H1 (cell line): ENCODE measurements around the gene KCTD10. TPM values are rescaled to one million over a fixed set of nuclear protein-coding genes. Genes with fewer than 3 reads are reported as not detected.
"Not testable (repeated sequence)": the region's sequence is repeated elsewhere in the genome, so short reads cannot be mapped to it uniquely, and the experiment has no call there.

Experiments
- CTCF ChIA-PET: fragments of 300-600 bp; sonication (Branson Sonifier 250); formaldehyde crosslinking; loops from one replicate; lab custom pipeline; 2021; ENCODE audit not compliant: partially characterized antibody; lab: Charles Lee
- POLR2A ChIA-PET: fragments of 300-600 bp; sonication (Branson Sonifier 250); formaldehyde crosslinking; loops from one replicate; lab custom pipeline; 2021; ENCODE audit warnings: inconsistent platforms; ENCODE audit not compliant: partially characterized antibody; lab: Charles Lee
- DNase-seq, 2 experiments: peaks; one replicate each; pipeline versions ENCODE4 v3.0.0 to v3.0.0-alpha.2; 2010 to 2022; ENCODE audit warnings: low spot score in 2 of 2, low read depth in 1 of 2, mixed read lengths in 1 of 2
- FAIRE-seq: peaks from 2 replicates; lab custom pipeline; 2011; peaks lifted over from hg19 to GRCh38; lab: Jason Lieb, UNC
- H2AFZ ChIP-seq: 2 replicates; pipeline ENCODE4 v1.8.1; 2012; ENCODE audit warnings: low read length, inconsistent platforms
- H2AK5ac ChIP-seq: 2 replicates; pipeline ENCODE4 v1.6.1; 2013; ENCODE audit warnings: low read depth, low read length
- H2BK120ac ChIP-seq: replicated peaks from 2 replicates; pipeline ENCODE3; 2013; ENCODE audit warnings: low read depth, low read length, inconsistent platforms
- H2BK12ac ChIP-seq: 2 replicates; pipeline ENCODE4 v1.6.1; 2013; ENCODE audit warnings: low read depth, low read length
- H2BK15ac ChIP-seq: 2 replicates; pipeline ENCODE4 v1.6.1; 2013; ENCODE audit warnings: low read length
- H2BK20ac ChIP-seq: 2 replicates; pipeline ENCODE4 v1.6.1; 2013; ENCODE audit warnings: low read length
- H2BK5ac ChIP-seq: 2 replicates; pipeline ENCODE4 v1.6.1; 2013; ENCODE audit warnings: low read depth, low read length
- H3K14ac ChIP-seq: 2 replicates; pipeline ENCODE4 v1.6.1; 2013; ENCODE audit warnings: inconsistent platforms; ENCODE audit not compliant: insufficient read length
- H3K18ac ChIP-seq: 2 replicates; pipeline ENCODE4 v1.6.1; 2013; ENCODE audit warnings: low read length; ENCODE audit errors: extremely low read depth
- H3K23ac ChIP-seq: 2 replicates; pipeline ENCODE4 v1.6.1; 2013; ENCODE audit warnings: inconsistent platforms; ENCODE audit not compliant: insufficient read length
- H3K23me2 ChIP-seq: 2 replicates; pipeline ENCODE4 v1.6.1; 2013; ENCODE audit warnings: low read depth, low read length
- H3K27ac ChIP-seq: 2 replicates; pipeline ENCODE4 v1.6.1; 2011; ENCODE audit warnings: low read depth, low read length, inconsistent platforms
- H3K27me3 ChIP-seq, 4 experiments: replicated peaks in 1 of 4; 1 replicate in 1 of 4; 2 replicates in 3 of 4; pipeline versions ENCODE4 v1.6.1 to v1.8.1; 2011 to 2013; ENCODE audit warnings: low read length in 3 of 4, mild to moderate bottlenecking in 3 of 4, inconsistent platforms in 2 of 4, mixed read lengths in 2 of 4, moderate library complexity in 1 of 4; ENCODE audit not compliant: control insufficient read depth in 3 of 4, insufficient read depth in 3 of 4; ENCODE audit errors: extremely low read depth in 1 of 4
- H3K36me3 ChIP-seq, 4 experiments: 2 replicates each; pipeline versions ENCODE4 v1.6.1 to v1.8.1; 2011 to 2013; ENCODE audit warnings: mild to moderate bottlenecking in 4 of 4, low read length in 3 of 4, moderate library complexity in 2 of 4, control low read depth in 1 of 4, inconsistent platforms in 1 of 4; ENCODE audit not compliant: insufficient read depth in 4 of 4, control insufficient read depth in 2 of 4
- H3K4ac ChIP-seq: replicated peaks from 2 replicates; pipeline ENCODE3; 2013; ENCODE audit warnings: low read length, low read depth, mixed read lengths, inconsistent platforms; ENCODE audit not compliant: insufficient read length
- H3K4me1 ChIP-seq, 4 experiments: replicated peaks in 1 of 4; 1 replicate in 1 of 4; 2 replicates in 3 of 4; pipeline versions ENCODE4 v1.6.1 to v1.8.1; 2011 to 2013; ENCODE audit warnings: low read length in 3 of 4, inconsistent platforms in 2 of 4, mixed read lengths in 1 of 4; ENCODE audit not compliant: insufficient read depth in 4 of 4, control insufficient read depth in 3 of 4
- H3K4me2 ChIP-seq, 2 experiments: 2 replicates each; pipeline versions ENCODE4 v1.6.1 to v1.8.1; 2011 to 2013; ENCODE audit warnings: low read depth in 2 of 2, low read length in 2 of 2, control low read depth in 1 of 2, inconsistent platforms in 1 of 2, mild to moderate bottlenecking in 1 of 2; ENCODE audit not compliant: insufficient read depth in 1 of 2
- H3K4me3 ChIP-seq, 4 experiments: fragments of 200-600, 300-600 bp in 1 of 4; sonication (generic), shearing (Covaris generic), sonication (Bioruptor Twin) in 1 of 4; 2 replicates each; pipeline versions ENCODE4 v1.5.1 to v1.8.1; 2011 to 2016; ENCODE audit warnings: low read length in 4 of 4, low read depth in 3 of 4, control low read depth in 2 of 4, inconsistent platforms in 2 of 4, mild to moderate bottlenecking in 2 of 4, mixed read lengths in 1 of 4, moderate library complexity in 1 of 4; ENCODE audit not compliant: insufficient read depth in 2 of 4; ENCODE audit errors: extremely low read depth in 1 of 4
- H3K56ac ChIP-seq: replicated peaks from 2 replicates; pipeline ENCODE3; 2013; ENCODE audit warnings: low read depth, mild to moderate bottlenecking, mixed read lengths, low read length, inconsistent platforms; ENCODE audit not compliant: insufficient read length
- H3K79me1 ChIP-seq: 2 replicates; pipeline ENCODE4 v1.6.1; 2013; ENCODE audit warnings: low read depth, low read length, control low read depth
- H3K79me2 ChIP-seq, 2 experiments: 2 replicates each; pipeline versions ENCODE4 v1.6.1 to v1.8.1; 2012 to 2013; ENCODE audit warnings: low read length in 2 of 2, mild to moderate bottlenecking in 2 of 2, inconsistent platforms in 1 of 2; ENCODE audit not compliant: insufficient read depth in 2 of 2, control insufficient read depth in 1 of 2
- H3K9ac ChIP-seq, 4 experiments: replicated peaks in 1 of 4; 1 replicate in 1 of 4; 2 replicates in 3 of 4; pipeline versions ENCODE4 v1.6.1 to v1.8.1; 2011 to 2013; ENCODE audit warnings: low read depth in 3 of 4, low read length in 3 of 4, control low read depth in 2 of 4, mild to moderate bottlenecking in 2 of 4, moderate library complexity in 2 of 4, inconsistent platforms in 1 of 4; ENCODE audit errors: extremely low read depth in 1 of 4
- H3K9me3 ChIP-seq, 2 experiments: 2 replicates each; pipeline versions ENCODE4 v1.6.1 to v1.8.1; 2012 to 2013; ENCODE audit warnings: mild to moderate bottlenecking in 2 of 2, moderate library complexity in 2 of 2, control low read depth in 1 of 2, inconsistent platforms in 1 of 2, low read depth in 1 of 2, low read length in 1 of 2, mixed read lengths in 1 of 2; ENCODE audit not compliant: insufficient read depth in 2 of 2
- H4K20me1 ChIP-seq, 2 experiments: replicated peaks in 1 of 2; 2 replicates each; pipeline versions ENCODE3 to v1.8.1; 2011 to 2013; ENCODE audit warnings: inconsistent platforms in 2 of 2, low read length in 2 of 2, mild to moderate bottlenecking in 1 of 2; ENCODE audit not compliant: insufficient read depth in 2 of 2, control insufficient read depth in 1 of 2
- H4K5ac ChIP-seq: 2 replicates; pipeline ENCODE4 v1.6.1; 2013; ENCODE audit warnings: low read length, low read depth, mixed read lengths, inconsistent platforms; ENCODE audit not compliant: insufficient read length
- H4K8ac ChIP-seq: 2 replicates; pipeline ENCODE4 v1.8.0; 2013; ENCODE audit warnings: mild to moderate bottlenecking, moderate library complexity, low read length, inconsistent platforms; ENCODE audit not compliant: insufficient read depth; ENCODE audit errors: extremely low read depth
- H4K91ac ChIP-seq: replicated peaks from 2 replicates; pipeline ENCODE3; 2013; ENCODE audit warnings: low read length, mixed read lengths, inconsistent platforms; ENCODE audit not compliant: insufficient read length
- WGBS, 2 experiments: shearing (Covaris generic) in 1 of 2; methylation state at CpG; one replicate each; pipeline versions ENCODE4 v1.1.6 to v1.1.7; 2013 to 2015; ENCODE audit warnings: low lambda C conversion rate in 2 of 2, mixed read lengths in 2 of 2, inconsistent platforms in 1 of 2, low coverage in 1 of 2, missing lambda C conversion rate in 1 of 2; ENCODE audit not compliant: insufficient replicate concordance in 2 of 2, insufficient coverage in 1 of 2, insufficient read length in 1 of 2; ENCODE audit errors: extremely low coverage in 1 of 2, missing lambda C conversion rate in 1 of 2; 5-methylcytosine and 5-hydroxymethylcytosine counted together
- polyA plus RNA-seq, 7 experiments: library from polyadenylated mRNA; depleted of rRNA in 3 of 7; stranded (reverse) in 5 of 7; unstranded in 2 of 7; fragments of >200 nt in 5 of 7; fragments of 200-250 nt in 2 of 7; gene quantifications; 1 replicate in 5 of 7; 2 replicates in 1 of 7; 4 replicates in 1 of 7; pipeline versions ENCODE4 v1.2.1 to v1.2.3, GENCODE V29; 2011 to 2013; ENCODE audit warnings: missing spikeins in 2 of 7, mixed read lengths in 2 of 7
- total RNA-seq: library from RNA; stranded (reverse); fragmentation: NEBNext Ultra II Directional; extraction: Animal tissue kit (Norgen Biotek cat#: 25700); gene quantifications from 2 replicates; pipeline ENCODE4 v1.2.1, GENCODE V29; 2021

Gene KCTD10
- total and polyA plus RNA-seq, 2 of the 8 experiments (the other 6 are each of a cell fraction or from before 2014, with no cell fraction given): 45.3 to 52.4 TPM

DNA sequence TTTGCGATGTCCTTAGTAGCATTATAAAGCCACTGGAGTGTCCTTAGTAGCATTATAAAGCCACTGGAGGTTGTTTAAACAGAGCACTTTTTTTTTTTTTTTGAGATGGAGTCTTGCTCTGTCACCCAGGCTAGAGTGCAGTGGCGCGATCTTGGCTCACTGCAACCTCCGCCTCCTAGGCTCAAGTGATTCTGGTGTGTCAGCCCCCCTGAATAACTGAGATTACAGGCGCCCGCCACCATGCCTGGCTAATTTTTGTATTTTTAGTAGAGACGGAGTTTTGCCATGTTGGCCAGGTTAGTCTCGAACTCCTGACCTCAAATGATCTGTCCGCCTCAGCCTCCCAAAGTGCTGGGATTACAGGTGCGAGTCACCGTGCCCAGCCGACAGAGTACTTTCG, 37.1 kb downstream of the KCTD10 start:
- not testable (repeated sequence) for H3K36me3 ChIP-seq, H3K23ac ChIP-seq, H3K14ac ChIP-seq, H4K5ac ChIP-seq, DNase-seq, H3K9me3 ChIP-seq, H4K8ac ChIP-seq, H3K27me3 ChIP-seq, H3K9ac ChIP-seq, H2BK5ac ChIP-seq, H3K18ac ChIP-seq, H3K79me1 ChIP-seq, H3K4me2 ChIP-seq, H2BK12ac ChIP-seq, H3K4ac ChIP-seq, FAIRE-seq, H2BK120ac ChIP-seq, H2AFZ ChIP-seq, H3K56ac ChIP-seq, H3K4me3 ChIP-seq, H4K20me1 ChIP-seq, H2BK20ac ChIP-seq, H3K79me2 ChIP-seq, H2BK15ac ChIP-seq, H3K23me2 ChIP-seq, H2AK5ac ChIP-seq, H4K91ac ChIP-seq, H3K27ac ChIP-seq
- ChIA-PET CTCF (interaction anchor here (1.0 to 17.4 kb wide), 3 partner anchors 7 to 33 kb away, joined by 3 to 181 read pairs (median 9); no protein-coding TSS in a partner anchor), POLR2A (interaction anchor here (0.9 to 1.5 kb wide), 2 partner anchors 13 to 15 kb away, joined by 3 to 4 read pairs; no protein-coding TSS in a partner anchor)
- peaks cover 8 to 18% (median 12%) of the 10 kb centered on the region in 4 experiments for H3K4me1 ChIP-seq
- 90% methylated on average over 13 of the region's 13 CpGs; no CpG with 5 or more reads in 1 of the 2 experiments for WGBS, 2 experiments
